DMS79 (cell line): Measurements from ENCODE around the gene PAK2.
"Not testable (repeated sequence)": the region's sequence is repeated elsewhere in the genome, so short reads cannot be mapped to it uniquely, and the experiment has no call there.

ENCODE experiments used
- DNase-seq: peaks from one replicate; lab custom pipeline; 2025; lab: John Stamatoyannopoulos, UW

The PAK2 gene

DNA sequence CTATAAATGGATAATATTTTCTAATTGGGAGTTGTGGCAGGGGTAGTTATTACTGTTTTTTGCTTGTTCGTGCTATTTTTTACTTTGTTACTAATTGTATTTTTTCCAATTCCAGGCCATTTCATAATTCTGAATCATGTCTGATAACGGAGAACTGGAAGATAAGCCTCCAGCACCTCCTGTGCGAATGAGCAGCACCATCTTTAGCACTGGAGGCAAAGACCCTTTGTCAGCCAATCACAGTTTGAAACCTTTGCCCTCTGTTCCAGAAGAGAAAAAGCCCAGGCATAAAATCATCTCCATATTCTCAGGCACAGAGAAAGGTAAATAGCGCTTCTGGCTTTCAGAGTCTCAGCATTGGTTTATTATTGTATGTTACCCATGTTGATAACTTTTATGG, 42.9 kb downstream of the PAK2 start:
- no peak for DNase-seq

DNA sequence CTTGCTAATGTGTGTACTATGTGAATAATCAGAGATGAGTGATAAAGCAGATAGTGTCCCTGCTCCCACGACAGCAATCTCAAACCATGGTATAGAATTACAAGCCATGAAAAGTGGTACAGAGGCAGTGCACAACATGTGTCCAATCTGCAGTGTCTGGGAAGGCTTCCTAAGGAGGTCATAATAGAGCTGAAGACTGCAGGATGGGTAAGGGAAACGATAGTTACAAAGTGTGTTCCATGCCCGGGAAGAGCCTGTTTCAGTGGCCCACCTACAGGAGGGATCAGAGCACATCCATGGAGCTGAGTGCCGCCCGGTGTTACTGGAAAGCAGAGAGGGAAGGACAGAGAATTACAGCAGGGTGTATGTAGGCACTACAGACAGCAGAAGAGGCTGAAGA, 48.9 kb downstream of the PAK2 start:
- DNase-seq: no peak

DNA sequence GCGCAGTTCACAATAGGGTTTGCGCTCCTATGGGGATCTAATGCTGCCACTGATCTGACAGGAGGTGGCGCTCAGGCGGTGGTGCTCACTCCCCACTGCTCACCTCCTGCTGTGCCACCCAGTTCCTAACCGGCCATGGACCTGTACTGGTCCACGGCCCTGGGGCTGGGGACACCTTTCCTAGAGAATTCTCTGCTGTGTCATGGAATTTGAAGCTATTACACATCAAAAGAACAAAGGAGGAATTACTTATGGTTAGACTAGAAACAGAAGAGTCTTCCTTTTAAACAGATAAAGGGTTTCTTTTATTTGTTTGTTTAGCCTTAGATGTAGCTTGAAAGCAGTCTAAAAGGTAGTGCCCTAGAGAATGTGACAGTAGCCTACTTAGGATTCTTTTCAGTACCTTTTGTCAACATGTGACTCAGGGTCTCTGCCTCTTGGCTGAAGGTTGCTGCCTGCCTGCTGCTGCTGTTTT, 50.3 kb downstream of the PAK2 start:
- no peak for DNase-seq

DNA sequence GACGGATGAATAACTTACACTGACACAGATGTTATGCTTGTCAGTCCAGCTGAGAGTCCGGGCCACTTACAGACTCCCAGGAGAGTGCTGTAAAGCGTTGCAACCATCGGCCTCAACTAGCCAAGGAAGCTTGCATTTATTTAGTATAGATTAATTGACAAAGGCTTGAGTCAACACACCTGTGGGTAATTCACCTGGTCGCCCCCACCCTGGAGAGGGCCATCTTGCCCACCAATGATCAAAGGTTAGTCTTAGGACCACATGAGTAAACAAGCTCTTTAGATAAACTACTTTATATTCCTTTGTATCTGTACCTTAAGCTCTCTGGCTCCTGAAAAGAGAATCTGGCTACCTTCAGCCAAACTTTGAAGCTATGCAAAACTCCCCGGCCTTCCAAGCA, 51.0 kb downstream of the PAK2 start:
- DNase-seq: no peak

DNA sequence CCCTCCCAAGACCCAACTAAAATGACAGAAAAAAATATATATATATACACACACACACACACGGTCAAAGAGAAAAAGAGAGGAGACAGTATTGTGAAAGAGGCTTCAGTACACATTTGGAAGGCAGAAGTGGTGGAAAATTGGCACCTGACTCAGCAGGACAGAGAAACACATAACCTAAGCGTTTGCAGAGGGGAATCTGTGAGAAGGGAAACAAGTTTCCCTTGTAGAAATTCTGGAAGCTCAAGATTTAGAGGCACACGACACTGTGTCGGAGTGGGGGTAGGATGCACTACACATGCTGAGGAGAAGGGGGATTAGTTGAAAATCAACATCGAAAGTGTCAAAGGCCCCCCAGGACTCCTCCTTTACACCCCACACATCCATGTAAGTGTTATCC, 53.1 kb downstream of the PAK2 start:
- no peak for DNase-seq

DNA sequence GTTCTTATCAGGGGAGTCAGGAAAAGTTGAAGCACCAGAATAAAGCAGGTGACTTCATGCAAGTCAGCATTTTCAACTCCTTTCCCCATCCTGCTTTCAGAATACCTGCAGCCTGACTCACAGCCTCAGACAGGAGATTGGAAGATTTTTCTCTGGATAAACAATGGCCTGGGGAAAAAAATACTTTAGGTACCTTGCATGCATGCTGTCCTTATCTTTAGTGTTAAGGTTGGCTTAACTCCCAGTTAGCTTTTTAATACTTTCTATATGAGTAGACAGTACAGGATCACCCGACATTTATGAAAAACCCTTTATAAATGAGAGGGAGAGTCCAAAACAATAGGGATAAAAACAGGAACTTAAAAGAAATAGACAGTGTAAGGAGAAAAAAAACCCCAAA, 53.6 kb downstream of the PAK2 start:
- no peak for DNase-seq

DNA sequence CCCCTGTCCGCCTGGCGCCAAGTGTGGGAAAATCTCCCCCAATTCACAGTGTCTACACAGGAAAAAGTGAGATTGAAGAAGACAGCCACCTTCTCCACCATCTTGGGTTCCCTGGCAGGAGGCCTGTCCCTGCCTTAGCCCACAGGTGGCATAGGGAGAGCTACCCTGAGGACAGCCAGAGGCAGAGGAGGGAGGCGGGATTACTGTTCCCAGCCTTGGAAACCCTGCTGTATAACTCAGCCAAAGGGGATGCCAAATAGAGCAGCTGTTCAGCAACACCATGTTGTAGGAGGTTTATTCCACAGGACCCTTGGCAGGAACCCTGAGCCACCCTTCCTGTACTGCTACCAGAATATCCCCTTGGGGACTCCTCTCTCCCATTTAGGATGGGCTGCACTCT, 54.8 kb downstream of the PAK2 start:
- DNase-seq: no peak

DNA sequence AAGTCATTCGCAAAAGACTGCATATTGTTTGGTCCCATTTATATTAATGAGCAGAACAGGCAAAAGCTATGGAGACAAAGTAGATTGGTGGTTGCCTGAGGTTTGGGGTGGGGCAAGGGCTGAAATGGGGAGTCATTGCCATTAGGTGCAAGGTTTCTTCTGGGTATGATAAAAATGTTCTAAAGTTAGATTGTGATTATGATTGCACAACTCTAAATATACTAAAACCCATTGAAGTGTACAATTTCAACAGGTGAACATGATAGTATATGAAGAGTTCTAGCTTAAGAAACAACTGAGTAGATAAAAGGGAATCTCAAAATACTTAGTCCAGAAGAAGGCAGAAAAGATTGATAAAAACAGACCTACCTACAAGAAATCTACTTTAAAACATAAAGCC, 56.7 kb downstream of the PAK2 start:
- no peak for DNase-seq

DNA sequence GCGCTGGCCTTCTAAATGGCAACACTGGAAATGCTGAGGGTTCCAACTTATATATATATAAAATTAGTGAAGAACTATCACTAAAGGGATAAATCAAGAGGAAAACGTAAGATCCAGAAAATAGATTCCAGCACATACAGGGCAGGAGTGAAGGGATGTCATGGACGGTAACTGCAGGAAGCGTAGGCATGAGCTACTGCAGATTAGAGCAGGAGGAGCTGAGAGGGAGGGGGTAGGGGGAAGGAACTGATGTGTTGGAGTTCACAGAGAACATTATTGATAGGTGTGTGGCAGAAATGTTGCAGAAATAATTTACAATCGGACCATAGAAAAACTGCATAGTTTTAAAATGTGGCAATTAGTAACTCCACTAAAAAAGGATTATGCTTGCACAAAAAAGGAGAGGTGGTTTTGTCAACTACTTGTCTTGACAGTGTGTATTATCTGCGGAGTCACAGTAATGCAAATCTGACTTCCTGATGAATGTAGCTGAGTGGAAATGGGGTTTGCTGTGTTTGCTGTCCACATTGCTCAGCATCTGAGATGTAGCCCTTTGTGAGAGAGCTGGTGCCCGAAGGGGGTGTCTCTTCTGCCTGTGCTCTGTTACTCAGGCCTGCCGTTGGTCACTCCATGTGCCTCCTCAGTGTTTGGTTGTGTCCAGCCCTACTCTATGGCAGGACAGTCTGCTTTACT, 61.2 kb downstream of the PAK2 start:
- no peak for DNase-seq

DNA sequence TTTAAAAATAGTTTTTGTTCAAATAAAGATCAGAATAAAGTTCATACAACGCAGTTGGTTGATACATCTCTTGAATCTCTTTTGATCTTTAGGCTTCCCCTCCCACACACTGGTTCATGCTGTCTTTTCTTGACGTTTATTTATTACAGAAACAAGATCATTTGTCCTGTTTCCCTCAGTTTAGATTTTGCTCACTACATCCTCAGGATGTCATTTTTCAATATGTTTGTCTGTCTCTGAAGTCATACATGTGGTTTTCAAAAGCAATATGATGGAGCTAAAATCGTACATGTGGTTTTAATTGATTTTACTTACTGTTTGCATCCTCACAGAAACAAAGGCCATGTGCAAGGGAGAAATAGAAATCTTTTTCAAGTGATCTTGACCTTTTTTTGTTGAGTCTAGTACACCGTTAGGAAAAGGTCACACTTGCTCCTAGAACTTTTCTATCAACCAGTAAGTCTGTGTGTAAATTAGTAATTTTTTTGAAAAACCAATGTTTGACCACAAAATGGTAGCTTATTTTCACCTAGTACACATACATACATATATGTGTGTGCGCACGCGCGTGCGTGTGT, 64.3 kb downstream of the PAK2 start:
- no peak for DNase-seq

DNA sequence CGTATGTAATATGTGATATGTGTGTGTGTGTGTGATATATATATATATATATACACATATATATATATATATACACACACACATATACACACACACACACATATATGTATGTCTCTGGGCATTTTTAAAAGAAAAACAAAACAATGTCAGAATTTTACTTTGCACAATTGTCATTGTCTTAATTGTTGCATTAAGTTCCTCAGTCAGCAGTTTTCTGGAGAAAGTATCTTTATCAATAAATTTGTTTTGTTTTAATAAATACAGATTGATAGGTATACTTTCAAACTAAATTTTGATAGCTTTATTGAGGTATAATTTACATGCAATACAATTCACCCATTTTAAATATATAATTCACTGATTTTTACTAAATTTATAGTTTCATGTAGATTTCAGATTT, 65.1 kb downstream of the PAK2 start:
- DNase-seq: no peak

DNA sequence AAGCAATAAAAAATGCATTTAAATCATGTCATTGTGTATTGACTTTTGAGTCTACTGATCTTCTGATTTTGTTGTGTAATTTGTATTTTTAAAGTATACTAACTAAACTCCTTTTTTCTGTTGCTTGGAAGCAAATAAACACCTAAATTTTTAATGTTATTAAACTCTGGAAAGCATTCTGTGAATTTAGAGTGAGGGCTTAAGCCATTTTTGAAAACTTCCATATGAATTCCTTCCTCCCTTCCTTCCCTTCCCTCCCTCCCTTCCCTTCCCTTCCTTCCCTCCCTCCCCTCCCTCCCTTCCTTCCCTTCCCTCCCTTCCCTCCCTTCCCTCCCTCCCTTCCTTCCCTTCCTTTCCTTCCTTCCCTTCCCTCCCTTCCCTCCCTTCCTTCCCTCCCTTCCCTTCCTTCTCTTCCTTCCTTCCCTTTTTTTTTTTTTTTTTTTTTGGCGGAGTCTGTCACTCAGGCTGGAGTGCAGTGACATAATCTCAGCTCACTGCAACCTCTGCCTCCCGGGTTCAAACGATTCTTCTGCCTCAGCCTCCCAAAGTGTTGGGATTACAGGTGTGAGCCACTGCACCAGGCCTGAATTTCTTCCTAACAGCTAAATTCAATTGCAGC, 71.4 kb downstream of the PAK2 start:
- no peak for DNase-seq

DNA sequence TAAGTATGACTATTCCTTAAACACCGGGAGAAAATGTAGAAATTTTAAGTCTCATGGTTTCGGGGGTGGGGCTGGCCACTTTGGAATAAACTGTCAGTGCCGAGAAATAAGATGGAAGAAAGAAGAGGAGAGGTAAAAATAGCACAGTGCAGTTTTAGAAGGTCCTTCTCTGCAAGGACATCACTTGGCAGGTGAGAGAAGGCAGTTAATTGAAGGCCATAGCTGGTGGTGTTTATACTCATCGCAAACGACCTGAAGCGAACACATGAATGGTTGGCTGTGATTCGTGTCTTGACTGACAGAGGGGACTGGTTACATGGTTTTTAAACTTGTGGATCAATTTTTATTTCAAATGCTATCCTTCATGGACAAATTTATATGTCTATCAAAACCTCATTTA, 73.2 kb downstream of the PAK2 start:
- no peak for DNase-seq

DNA sequence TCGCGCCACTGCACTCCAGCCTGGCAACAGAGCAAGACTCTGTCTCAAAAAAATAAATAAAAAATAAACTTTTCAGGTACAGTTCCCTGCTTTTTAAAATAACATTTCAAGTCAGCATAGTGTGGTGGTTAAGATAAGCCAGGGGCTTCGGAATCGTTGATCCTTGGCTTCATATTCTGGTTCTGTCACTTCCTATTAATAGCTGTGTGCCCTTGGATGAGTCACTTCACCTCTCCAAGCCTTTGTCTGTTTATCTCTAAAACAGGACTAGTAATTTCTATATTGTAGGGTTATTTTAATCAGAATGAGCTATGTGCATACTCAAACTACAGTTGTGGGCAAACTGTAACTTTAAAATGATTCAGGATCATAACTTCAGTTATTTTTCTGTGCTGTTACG, 74.2 kb downstream of the PAK2 start:
- no peak for DNase-seq

DNA sequence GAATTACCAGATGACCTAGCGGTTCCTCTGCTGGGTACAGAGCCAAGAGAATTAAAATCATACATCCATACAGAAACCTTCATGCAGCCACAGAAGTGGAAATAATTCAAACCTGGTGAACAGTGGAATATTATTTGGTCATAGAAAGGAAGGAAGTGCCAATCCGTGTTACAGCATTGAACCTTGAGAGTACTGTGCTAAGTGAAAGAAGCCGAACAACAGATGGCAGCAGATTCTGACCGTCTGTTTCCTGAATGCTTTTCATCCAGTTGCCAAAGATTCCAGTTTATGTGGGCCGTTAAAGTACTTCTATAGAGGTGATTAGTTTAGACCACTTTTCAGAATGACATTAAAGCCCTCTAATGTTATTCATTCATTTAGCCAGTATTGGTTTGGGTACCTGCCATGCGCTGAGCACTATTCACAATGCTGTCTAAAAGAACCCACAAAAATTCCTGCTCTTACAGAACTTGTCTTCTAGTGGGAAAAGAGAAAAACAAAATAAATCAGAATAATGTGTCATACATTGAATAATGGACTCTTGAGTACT, 82.2 kb downstream of the PAK2 start:
- no peak for DNase-seq

DNA sequence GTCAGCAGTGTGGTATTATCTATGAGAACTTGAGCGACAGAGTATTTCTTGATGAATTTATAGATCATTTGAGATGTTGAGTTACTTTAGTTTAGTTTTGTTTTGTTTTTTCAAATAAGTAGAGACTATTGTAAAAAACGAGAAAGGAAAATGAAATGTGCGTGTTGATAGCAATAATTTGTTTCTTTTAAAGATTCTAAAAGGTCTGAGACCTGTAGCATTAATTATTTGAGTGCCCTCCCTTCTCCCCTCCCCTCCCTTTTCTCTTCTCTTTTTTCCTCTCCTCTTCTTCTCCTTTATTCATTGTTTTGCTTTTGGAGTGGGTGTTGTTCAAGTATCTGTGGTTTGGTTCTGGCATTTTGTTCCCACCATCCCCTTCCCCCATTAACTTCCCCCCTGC, 90.0 kb downstream of the PAK2 start:
- not testable (repeated sequence) for DNase-seq

DNA sequence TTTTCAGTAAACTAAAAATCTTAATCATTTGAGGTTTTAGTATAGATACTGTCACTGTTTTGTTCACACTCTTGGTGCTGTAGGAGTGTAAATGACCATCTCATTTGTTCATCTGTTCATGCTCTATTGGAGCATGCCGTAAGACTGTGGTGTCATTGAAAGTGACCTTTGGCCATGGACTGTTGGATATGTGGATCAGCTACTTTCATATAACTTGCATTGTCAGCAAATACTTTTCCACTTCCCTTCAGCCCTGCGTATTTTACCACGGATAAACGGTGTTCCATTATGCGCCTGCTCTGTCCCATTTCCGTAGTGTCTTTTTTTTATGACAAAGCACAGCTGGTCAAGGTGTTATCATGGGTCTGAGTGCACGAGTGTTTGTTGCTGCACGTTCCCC, 95.4 kb downstream of the PAK2 start:
- no peak for DNase-seq

DNA sequence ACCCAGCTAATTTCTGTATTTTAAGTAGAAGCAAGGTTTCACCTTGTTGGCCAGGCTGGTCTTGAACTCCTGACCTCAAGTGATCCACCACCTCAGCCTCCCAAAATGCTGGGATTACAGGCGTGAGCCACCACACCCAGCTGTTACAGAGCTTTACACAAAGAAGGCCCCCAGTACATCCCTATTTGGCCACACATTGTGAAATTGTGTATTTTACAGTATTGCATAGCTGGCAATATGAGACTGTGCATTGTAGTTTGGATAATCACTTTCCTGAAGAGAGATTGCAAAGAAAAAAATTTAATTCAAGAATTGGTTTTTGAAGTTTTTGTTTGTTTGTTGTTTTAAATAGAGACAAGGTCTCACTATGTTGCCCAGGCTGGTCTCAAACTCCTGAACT, 97.0 kb downstream of the PAK2 start:
- DNase-seq: not testable (repeated sequence)

DNA sequence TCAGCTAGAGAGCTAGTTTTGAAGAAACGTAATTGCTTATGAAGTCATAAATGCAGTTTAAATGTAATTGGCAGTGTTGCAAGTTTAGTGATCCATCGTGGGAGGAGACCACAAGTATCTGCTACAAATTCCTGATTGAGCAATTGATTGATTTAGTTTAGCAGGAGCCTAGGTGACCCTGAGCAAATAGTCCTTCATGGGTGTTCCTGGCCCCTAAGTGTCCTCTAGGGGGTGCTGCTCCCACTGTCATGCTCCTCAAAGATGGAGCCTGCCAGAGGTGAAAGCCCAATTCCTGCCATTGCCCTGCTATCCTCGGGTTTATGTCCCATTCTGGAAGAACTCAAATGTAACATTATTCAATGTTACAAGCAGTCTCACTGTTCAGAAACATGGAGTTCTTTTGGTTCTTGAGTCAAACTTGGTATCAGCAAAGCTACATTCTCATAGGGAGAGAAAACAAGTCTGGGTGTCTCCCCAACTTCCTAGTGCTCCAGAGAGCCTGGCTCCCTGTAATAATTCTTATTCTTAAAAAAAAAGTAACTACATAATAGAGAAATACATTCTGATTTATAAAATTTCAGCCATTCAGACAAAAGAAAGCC, 98.3 kb downstream of the PAK2 start:
- no peak for DNase-seq

DNA sequence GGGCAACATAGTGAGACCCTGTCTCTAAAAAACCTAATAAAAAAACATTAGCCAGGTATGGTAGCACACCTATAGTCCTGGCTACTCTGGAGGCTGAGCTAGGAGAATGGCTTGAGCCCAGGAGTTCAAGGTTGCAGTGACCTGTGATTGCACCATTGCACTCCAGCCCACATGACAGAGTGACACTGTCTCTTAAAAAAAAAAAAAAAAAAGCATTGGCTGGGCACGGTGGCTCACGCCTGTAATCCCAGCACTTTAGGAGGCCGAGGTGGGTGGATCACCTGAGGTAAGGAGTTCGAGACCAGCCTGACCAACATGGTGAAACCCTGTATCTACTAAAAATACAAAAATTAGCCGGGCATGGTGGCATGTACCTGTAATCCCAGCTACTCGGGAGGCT, 99.7 kb downstream of the PAK2 start:
- DNase-seq: not testable (repeated sequence)

DNA sequence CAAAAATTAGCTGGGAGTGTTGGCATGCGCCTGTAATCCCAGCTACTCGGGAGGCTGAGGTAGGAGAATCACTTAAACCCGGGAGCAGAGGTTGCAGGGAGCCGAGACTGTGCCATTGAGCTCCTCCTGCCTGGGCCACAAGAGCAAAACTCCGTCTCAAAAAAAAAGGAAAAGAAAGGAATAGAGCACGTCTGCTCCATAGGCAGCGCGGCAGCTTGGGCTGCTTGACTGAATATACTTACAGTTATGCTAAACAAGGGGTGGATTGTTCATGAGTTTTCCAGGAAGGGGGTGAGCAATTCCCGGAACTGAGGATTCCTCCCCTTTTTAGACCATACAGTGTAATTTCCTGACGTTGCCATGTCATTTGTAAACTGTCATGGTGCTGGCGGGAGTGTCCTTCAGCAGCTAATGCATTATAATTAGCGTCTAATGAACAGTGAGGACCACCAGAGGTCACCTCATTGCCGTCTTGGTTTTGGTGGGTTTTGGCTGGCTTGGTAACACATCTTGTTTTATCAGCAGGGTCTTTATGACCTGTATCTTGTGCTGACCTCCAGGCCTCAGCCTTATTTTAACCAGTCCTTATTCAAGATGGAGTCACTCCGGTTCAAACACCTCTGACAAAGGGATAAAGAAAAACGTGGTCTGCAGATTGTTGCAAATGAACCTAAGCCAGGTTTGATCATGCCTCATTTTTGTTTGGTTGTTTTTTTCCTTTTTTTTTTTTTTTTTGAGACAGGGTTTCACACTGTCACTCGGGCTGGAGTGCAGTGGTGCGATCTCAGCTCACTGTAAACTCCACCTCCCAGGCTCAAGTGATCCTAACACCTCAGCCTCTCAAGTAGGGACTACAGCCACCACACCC, 103.1 kb downstream of the PAK2 start:
- no peak for DNase-seq
